ENCODE measurements around the gene SLC25A11.
A peak's percentile ranks its signal among the peaks of the same experiment; 100 is the strongest.

SLC25A11 gene

DNA sequence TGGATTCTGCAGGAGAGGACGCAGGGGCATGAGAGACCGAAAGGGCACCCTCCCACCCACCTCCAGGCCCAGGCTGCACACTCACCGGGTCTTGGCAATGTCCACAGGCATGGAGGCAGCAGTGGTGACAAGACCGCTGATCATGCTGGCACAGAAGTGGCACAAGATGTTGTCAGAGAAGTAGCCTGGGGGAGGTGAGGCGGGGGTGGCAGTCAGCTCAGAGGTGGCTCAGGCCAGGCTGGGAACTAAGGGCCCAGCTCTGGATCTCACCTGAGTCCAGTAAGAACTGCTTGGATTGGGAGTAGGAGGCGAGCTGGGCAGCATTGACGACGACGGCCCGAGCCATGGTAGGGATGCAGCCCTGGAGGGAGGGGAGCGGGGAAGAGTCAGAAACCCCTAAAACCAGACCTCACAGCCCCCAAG, 1.8 kb downstream of the SLC25A11 start:
- no peak overlapping the region for H3K27ac ChIP-seq (ENCODE audit: low read depth, low read length)
- TF ChIP-seq, protein P1, sequence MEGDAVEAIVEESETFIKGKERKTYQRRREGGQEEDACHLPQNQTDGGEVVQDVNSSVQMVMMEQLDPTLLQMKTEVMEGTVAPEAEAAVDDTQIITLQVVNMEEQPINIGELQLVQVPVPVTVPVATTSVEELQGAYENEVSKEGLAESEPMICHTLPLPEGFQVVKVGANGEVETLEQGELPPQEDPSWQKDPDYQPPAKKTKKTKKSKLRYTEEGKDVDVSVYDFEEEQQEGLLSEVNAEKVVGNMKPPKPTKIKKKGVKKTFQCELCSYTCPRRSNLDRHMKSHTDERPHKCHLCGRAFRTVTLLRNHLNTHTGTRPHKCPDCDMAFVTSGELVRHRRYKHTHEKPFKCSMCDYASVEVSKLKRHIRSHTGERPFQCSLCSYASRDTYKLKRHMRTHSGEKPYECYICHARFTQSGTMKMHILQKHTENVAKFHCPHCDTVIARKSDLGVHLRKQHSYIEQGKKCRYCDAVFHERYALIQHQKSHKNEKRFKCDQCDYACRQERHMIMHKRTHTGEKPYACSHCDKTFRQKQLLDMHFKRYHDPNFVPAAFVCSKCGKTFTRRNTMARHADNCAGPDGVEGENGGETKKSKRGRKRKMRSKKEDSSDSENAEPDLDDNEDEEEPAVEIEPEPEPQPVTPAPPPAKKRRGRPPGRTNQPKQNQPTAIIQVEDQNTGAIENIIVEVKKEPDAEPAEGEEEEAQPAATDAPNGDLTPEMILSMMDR (IDR thresholded peaks at IDR 0.05; ENCODE audit: insufficient read depth, low read length, poor library complexity, severe bottlenecking), result no peak
- no peak for TF ChIP-seq EZH2phosphoT487 (conservative IDR thresholded peaks at IDR 0.05; ENCODE audit: low read length)
- no peaks in the 10 kb centered on the region for H4K20me1 ChIP-seq (ENCODE audit: low read depth, low read length)
- H3K9me3 ChIP-seq (ENCODE audit: insufficient read depth, low read length), result no peaks in the 10 kb centered on the region
- H3K79me2 ChIP-seq (ENCODE audit: insufficient read depth, low read length), result peaks cover 39% of the 10 kb centered on the region
- H3K36me3 ChIP-seq (ENCODE audit: low read length), result no peaks in the 10 kb centered on the region
- no peaks in the 10 kb centered on the region for H3K27me3 ChIP-seq (ENCODE audit: low read length)
- no peaks in the 10 kb centered on the region for H3K9me2 ChIP-seq (replicated peaks; ENCODE audit: insufficient read depth, low read length)
- H2AFZ ChIP-seq (ENCODE audit: low read depth, low read length, severe bottlenecking), result no peak overlapping the region
- H3K4me2 ChIP-seq (ENCODE audit: low read depth, low read length, poor library complexity, severe bottlenecking), result peak overlapping the region; percentile 73
- H3K9ac ChIP-seq (ENCODE audit: low read length), result peak overlapping the region; percentile 93
- no peak overlapping the region for H3K4me3 ChIP-seq (ENCODE audit: insufficient read depth, low read length, poor library complexity, severe bottlenecking)
- H3F3A ChIP-seq (ENCODE audit: insufficient read depth), result peaks cover 20% of the 10 kb centered on the region

DNA sequence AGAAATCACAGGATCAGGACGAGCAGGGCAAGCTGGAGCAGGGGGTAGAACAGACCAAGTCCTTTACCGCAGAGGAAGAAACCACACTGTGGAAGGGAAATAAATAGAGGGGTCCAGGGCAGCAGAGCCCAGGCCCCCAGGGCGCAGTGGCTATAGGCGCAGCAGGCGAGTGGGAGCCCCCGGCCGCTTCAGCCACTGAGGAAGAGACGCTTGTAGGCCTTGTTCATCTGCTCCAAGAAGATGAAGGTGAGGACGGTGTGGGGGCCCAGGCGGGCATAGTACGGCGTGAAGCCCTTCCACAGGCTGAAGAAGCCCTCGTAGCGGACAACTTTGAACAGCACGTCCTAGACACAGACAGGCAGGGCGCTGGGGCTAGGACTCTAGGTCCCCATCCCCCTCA, 2.3 kb downstream of the SLC25A11 start:
- no peak overlapping the region for H3K27ac ChIP-seq (ENCODE audit: low read depth, low read length)
- H3K27me3 ChIP-seq (ENCODE audit: low read length), result no peaks in the 10 kb centered on the region
- H3F3A ChIP-seq (ENCODE audit: insufficient read depth), result peaks cover 20% of the 10 kb centered on the region
- H4K20me1 ChIP-seq (ENCODE audit: low read depth, low read length), result no peaks in the 10 kb centered on the region
- no peaks in the 10 kb centered on the region for H3K36me3 ChIP-seq (ENCODE audit: low read length)
- no peaks in the 10 kb centered on the region for H3K9me2 ChIP-seq (replicated peaks; ENCODE audit: insufficient read depth, low read length)
- peaks cover 36% of the 10 kb centered on the region for H3K79me2 ChIP-seq (ENCODE audit: insufficient read depth, low read length)
- no peaks in the 10 kb centered on the region for H3K9me3 ChIP-seq (ENCODE audit: insufficient read depth, low read length)
- H3K9ac ChIP-seq (ENCODE audit: low read length), result no peak overlapping the region
- H3K4me3 ChIP-seq (ENCODE audit: insufficient read depth, low read length, poor library complexity, severe bottlenecking), result no peak overlapping the region
- TF ChIP-seq, protein P1 (IDR thresholded peaks at IDR 0.05; ENCODE audit: insufficient read depth, low read length, poor library complexity, severe bottlenecking), result no peak
- TF ChIP-seq EZH2phosphoT487 (conservative IDR thresholded peaks at IDR 0.05; ENCODE audit: low read length), result no peak
- H2AFZ ChIP-seq (ENCODE audit: low read depth, low read length, severe bottlenecking), result no peak overlapping the region
- no peak overlapping the region for H3K4me2 ChIP-seq (ENCODE audit: low read depth, low read length, poor library complexity, severe bottlenecking)

DNA sequence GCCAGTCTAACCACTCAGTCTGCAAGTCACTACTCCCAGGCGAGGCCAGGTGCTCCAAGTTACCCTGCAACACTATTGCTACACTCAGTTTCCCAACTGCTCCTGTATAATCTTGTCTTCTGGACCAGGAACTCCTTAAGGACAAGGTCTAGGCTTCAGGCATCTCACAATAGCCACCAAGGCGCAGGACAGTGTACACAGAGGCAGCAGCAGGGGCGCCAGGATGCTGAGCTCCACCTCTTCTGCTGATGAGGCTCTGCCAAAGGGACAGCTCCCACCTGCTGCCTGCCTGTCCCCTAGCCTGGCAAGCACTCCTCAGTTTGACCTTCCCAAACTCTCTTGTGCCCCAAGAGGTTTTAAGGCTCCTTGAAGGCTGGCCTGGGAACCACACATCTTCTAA, 3.4 kb downstream of the SLC25A11 start:
- no peaks in the 10 kb centered on the region for H3K9me2 ChIP-seq (replicated peaks; ENCODE audit: insufficient read depth, low read length)

More for the DNA sequence above, 3.4 kb downstream of the SLC25A11 start:
- Histone ChIP-seq H3K4me3 (ENCODE audit: insufficient read depth, low read length, poor library complexity, severe bottlenecking) (no peak overlapping the region), H3K27me3 (ENCODE audit: low read length) (no peaks in the 10 kb centered on the region), H2AFZ (ENCODE audit: low read depth, low read length, severe bottlenecking) (no peak overlapping the region), H4K20me1 (ENCODE audit: low read depth, low read length) (no peaks in the 10 kb centered on the region), H3K79me2 (ENCODE audit: insufficient read depth, low read length) (peaks cover 27% of the 10 kb centered on the region), H3K36me3 (ENCODE audit: low read length) (no peaks in the 10 kb centered on the region), H3K27ac (ENCODE audit: low read depth, low read length) (no peak overlapping the region), H3F3A (ENCODE audit: insufficient read depth) (peaks cover 10% of the 10 kb centered on the region), H3K4me2 (ENCODE audit: low read depth, low read length, poor library complexity, severe bottlenecking) (no peak overlapping the region), H3K9ac (ENCODE audit: low read length) (no peak overlapping the region), H3K9me3 (ENCODE audit: insufficient read depth, low read length) (no peaks in the 10 kb centered on the region)
- TF ChIP-seq, protein P1 (IDR thresholded peaks at IDR 0.05; ENCODE audit: insufficient read depth, low read length, poor library complexity, severe bottlenecking), result no peak
- no peak for TF ChIP-seq EZH2phosphoT487 (conservative IDR thresholded peaks at IDR 0.05; ENCODE audit: low read length)
